H1 (cell line): ENCODE measurements around the gene CEBPB.

ENCODE experiments used
- CREB1 ChIP-seq: IDR thresholded peaks from 2 replicates; pipeline ENCODE4 v1.6.1; 2012; ENCODE audit warnings: inconsistent platforms
- EP300 ChIP-seq, 2 experiments: IDR thresholded peaks; 1 replicate in 1 of 2; 2 replicates in 1 of 2; pipeline ENCODE4 v1.6.1; 2011 to 2012; ENCODE audit warnings: low read depth in 2 of 2, low read length in 2 of 2, mild to moderate bottlenecking in 2 of 2, borderline replicate concordance in 1 of 2, inconsistent platforms in 1 of 2, moderate library complexity in 1 of 2
- SUZ12 ChIP-seq: fragments of 200-600 bp; sonication (generic); IDR thresholded peaks from 2 replicates; pipeline ENCODE4 v1.6.1; 2012; ENCODE audit warnings: mild to moderate bottlenecking, inconsistent platforms, low read length, moderate library complexity, mixed read lengths
- TF ChIP-seq, protein P1 (sequence below), 3 experiments: IDR thresholded peaks; 1 replicate in 2 of 3; 2 replicates in 1 of 3; pipeline versions ENCODE4 v1.5.1 to v1.6.1; 2011; ENCODE audit warnings: low read length in 3 of 3, mild to moderate bottlenecking in 3 of 3, inconsistent platforms in 2 of 3, low read depth in 1 of 3, moderate library complexity in 1 of 3; ENCODE audit not compliant: insufficient read depth in 1 of 3; ENCODE audit errors: control extremely low read depth in 1 of 3

DNA sequence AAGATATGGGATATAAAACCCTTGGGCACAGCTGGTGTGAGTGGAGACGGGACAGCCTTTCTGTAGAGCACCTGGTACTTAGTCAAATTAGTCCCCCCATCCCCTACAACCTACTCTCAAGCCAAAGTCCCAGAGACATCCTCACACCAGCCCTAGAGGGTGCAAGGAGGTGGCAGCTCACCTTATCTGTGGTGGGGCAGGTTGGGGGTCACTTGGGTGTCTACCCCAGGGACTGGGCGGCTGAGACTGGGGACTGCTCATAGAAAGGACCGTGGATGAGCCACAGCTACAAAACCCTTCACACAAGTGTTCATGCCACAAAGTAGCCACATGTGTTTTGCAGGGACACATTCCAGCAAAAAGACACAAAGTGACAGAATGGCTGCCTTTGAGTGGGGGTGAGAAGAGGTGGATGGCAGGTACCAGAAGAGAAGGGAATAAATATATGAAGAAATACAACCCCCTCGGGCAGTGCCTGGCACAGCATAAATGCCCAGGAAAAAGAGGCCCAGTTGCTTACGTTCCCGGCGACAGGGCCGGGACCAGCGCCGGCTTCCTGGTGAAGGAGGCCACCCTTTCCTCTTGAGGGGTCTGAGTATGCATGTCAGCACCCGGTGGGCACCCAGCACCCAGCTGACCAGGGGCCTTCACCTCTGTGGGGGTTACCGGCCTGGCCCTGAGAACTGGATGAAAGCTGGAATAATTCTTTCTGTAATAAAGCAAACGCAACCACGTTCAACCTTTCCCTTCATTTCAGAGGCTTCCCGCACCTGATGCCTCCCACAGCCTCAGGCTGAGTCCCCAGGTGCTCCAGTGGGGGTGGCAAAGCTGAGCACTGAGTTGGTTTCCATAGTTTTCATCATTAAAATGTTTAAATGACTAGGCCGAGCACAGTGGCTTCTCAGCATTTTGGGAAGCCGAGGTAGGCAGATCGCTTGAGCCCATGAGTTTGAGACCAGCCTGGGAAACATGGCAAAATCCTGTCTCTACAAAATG, 14.4 kb upstream of the CEBPB start:
- TF ChIP-seq SUZ12: no peak
- TF ChIP-seq, protein P1, sequence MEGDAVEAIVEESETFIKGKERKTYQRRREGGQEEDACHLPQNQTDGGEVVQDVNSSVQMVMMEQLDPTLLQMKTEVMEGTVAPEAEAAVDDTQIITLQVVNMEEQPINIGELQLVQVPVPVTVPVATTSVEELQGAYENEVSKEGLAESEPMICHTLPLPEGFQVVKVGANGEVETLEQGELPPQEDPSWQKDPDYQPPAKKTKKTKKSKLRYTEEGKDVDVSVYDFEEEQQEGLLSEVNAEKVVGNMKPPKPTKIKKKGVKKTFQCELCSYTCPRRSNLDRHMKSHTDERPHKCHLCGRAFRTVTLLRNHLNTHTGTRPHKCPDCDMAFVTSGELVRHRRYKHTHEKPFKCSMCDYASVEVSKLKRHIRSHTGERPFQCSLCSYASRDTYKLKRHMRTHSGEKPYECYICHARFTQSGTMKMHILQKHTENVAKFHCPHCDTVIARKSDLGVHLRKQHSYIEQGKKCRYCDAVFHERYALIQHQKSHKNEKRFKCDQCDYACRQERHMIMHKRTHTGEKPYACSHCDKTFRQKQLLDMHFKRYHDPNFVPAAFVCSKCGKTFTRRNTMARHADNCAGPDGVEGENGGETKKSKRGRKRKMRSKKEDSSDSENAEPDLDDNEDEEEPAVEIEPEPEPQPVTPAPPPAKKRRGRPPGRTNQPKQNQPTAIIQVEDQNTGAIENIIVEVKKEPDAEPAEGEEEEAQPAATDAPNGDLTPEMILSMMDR (IDR thresholded peaks at IDR 0.05; ENCODE audit: control extremely low read depth in 1 of 3, insufficient read depth in 1 of 3, low read depth in 1 of 3, low read length in 3 of 3): no peak
- TF ChIP-seq EP300 (IDR thresholded peaks at IDR 0.05; ENCODE audit: borderline replicate concordance in 1 of 2, low read depth in 2 of 2, low read length in 2 of 2): no peak
- TF ChIP-seq CREB1: no peak
